Stimulated activated CD8-positive, alpha-beta memory T cell treated with anti-CD3 and anti-CD28 coated beads, Interleukin-4, amount 100 ng/mL, for 24 hours (primary cell): ENCODE data around the gene PSMD5.
"Not testable (repeated sequence)": the region's sequence is repeated elsewhere in the genome, so short reads cannot be mapped to it uniquely, and the experiment has no call there.

Experiments
- DNase-seq: peaks from one replicate; pipeline ENCODE4 v3.0.0-alpha.2; 2020; ENCODE audit warnings: low read depth

Gene PSMD5

DNA sequence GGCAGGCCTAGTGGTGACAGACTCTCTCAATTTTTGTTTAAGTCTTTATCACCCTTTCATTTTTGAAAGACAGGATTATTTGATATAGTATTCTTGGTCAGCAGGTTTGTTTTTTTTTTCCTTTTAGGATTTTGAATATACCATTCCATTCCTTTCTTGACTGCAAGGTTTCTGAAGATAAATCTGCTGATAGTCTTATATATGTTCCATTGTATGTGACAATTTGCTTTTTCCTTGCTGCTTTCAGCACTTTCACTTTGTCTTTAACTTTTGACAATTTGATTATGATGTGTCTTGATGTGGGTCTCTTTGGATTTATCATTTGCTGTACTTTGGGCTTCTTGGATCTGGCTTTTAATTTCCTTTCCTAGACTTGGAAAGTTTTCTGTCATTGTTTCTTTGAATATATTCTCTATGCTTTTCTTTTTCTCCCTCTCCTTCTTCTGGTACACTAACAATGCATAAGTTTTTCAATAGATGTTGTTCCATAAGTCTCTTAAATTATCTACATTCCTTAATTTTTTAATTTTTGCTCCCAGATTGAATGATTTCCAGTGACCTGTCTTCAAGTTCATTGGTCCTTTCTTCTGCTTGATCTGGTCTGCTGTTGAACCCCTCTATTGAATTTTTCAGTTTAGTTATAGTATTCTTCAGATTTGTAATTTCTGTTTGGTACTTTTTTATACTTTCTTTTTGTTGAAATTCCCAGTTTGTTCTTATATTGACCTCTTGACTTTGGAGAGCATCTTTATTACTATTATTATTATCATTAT, 34.9 kb downstream of the PSMD5 start:
- no peak for DNase-seq

DNA sequence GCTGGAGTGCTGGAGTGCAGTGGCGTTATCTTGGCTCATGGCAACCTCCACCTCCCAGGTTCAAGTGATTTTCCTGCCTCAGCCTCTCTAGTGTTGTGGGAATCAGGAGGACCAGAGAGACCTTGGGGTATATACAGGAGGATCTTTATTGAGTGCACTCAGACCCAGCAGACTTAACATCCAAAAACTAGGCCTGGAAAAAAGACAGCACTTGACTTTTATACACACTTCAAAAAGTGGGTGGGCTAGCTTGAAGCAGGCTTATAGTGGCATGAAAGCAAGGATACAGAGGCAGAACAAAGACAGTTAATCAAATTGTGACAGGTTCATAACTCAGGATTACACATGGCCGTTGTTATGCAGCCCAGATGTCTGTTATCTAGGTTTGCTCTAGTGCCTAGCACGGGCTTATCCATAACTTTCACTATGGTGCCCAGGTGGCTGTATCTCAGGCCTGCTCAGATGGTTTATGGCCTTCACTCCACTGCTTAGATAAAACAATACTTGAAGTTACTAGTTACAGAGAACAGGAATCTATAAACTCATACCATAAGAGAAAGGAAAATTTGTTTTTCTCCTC, 37.8 kb downstream of the PSMD5 start:
- DNase-seq, result not testable (repeated sequence)

- no peak for DNase-seq
Measured at GRCh38 chr9:120801441-120801840, 41.3 kb downstream of the PSMD5 start.

- peak; percentile 90 for DNase-seq
Measured at GRCh38 chr9:120792898-120793765, 49.6 kb downstream of the PSMD5 start, which contains the start of gene FBXW2. TSS of gene FBXW2 (minus strand) at chr9:120793416. CDS start at chr9:120788258, 5,158 bp downstream.

GRCh38 chr9:120791161-120791560, 51.6 kb downstream of the PSMD5 start:
- DNase-seq, result no peak

- no peak for DNase-seq
Measured at GRCh38 chr9:120787933-120788332, 54.8 kb downstream of the PSMD5 start.

DNA sequence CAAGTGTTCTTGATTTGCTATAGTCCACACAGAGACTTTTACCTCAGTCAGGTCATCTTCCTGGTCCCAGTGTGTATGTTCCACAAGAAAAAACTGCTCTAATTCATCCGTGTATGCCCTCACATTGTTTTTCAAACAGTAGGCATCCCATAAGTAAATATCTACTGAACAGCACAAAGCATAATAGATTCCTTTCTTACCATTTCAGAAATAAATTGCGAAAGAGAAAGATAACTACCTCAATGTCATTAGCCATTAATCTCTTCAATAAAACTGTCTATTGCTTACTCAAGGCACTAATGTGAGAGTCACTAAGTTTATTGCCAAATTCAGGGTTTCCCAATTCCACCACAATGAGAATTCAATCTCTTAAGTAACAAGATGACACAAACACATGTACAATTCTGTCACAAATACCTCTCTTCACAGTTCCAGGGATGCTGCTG, 59.1 kb downstream of the PSMD5 start:
- DNase-seq, result no peak

DNA sequence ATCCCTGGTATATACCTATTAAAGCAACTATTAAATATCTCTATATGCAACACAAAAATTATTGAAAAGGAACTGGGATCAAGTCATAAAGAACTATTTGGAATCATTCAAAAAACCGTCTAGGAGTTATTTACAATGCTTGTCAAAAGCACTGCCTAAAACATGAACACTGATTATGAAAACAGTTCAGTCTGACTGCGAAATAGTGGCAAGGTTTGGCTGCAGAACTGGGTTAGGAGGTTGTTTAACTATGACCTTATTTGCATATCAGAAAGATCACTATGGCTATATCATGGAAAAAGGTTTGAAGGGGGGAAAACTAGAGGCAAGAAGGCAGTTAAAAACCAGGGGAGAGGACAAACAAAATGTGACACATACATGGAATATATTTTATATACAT, 61.5 kb downstream of the PSMD5 start:
- no peak for DNase-seq

DNA sequence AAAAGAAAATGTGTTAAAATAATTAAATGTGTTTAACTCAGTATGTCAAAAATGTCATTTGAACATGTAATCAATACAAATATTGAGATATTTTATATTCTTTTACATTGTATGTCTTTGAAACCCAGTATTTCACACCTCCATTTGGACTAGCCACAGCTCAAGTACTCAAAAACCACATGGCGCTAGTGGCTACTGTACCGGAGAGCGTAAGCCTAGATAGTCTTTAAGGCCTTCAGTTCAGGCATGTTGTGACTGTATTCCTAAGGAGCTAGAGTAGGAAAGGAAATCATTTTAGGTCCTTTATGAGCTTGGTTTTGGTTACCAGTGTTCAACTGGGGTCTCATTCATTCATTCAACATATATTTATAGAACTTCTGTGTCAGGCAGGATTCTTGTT, 62.4 kb downstream of the PSMD5 start:
- no peak for DNase-seq

DNA sequence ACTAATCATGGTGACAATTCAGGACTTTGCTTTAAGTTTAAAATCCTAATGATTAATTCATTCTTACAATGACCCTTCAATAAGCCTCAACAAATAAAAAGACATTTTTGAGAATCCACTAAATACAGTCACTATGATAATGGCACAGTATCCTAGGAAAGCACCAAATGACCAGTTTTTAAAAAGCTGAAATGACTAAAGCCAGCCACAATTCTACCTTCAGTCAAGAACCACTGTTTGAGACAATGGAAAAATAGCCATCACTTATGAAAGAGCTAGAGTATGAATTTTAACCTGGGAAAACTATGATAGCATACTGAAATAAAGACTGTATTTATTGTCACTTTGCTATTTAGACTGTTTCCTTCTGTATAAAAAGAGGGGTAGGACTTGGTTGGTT, 63.5 kb downstream of the PSMD5 start:
- no peak for DNase-seq

GRCh38 chr9:120778758-120779157, 64.0 kb downstream of the PSMD5 start:
- DNase-seq, result no peak

GRCh38 chr9:120777229-120777628, 65.5 kb downstream of the PSMD5 start:
- DNase-seq, result no peak

DNA sequence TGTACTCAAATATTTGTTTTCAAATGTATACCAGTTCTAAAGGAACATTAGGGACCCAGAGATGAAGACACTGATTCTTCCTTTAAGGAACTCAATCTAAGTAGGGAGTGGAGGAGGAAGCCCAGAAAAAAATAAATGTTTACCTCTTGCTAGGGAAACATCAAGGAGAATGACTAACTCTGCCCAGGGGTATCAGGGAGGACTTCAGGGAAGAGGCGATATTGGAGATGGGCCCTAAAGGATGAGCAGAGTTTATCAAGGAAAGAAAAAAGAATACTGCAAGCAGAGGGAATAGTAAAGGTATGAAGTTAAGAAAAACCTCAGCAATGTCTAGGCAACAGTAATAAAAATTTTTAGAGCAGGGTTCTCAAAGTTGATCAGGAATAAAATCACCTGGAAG, 65.9 kb downstream of the PSMD5 start:
- DNase-seq, result no peak

DNA sequence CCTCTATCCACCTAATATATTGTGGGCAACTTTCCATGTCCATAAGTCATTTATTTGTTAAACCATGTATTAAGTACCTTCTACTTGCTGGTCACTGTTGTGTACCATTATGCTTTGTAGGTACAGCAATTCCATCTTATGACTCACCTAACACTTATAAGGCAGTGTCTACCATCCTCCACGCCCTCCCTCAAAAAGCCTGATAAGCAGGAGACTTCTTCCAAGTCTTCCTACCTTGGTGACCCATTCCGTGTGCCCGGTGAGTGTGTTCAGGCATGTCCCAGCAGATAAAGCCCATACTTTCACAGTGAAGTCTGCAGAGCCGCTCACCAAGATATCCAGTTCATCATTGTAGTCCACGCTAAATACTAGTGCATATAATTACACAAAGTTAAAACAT, 66.9 kb downstream of the PSMD5 start:
- no peak for DNase-seq

DNA sequence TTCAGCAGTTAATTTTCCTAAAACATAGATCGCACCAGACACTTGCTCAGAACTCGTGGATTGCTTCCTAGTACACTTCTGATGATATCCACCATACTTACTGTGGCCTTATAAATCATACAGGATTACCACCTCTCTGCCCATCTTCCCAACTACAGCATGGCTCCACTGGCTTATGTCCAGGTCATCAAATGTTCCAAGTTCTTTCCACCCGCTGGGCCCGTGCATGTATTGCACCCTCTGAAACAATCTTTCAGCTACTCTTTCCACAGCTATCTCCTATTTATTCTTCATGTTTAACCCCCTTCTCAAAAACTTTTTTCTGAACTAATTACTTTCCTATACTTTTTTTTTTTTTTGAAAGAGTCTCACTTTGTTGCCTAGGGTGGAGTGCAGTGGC, 68.0 kb downstream of the PSMD5 start:
- no peak for DNase-seq

GRCh38 chr9:120773256-120773655, 69.5 kb downstream of the PSMD5 start:
- no peak for DNase-seq

DNA sequence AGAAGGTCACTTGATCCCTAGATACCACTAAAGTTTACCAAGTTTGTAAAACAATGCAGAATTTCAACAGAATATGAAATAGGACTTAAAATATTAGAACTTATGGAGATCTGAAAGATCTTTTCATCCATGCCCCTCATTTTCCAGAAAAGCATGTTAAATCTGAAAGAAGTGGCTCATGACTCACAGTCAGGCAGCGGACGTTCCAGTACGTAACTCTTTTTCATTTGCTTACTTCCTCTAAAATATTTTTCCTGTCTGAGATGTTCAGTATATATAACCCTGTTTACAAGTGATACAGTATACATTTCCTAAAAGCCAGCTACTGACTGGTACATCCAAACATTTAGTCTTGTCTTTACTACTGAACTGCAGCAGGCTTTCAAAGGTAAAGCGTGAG, 71.8 kb downstream of the PSMD5 start:
- DNase-seq, result no peak

GRCh38 chr9:120768886-120769285, 73.8 kb downstream of the PSMD5 start:
- no peak for DNase-seq

GRCh38 chr9:120768247-120768646, 74.5 kb downstream of the PSMD5 start:
- DNase-seq, result no peak

DNA sequence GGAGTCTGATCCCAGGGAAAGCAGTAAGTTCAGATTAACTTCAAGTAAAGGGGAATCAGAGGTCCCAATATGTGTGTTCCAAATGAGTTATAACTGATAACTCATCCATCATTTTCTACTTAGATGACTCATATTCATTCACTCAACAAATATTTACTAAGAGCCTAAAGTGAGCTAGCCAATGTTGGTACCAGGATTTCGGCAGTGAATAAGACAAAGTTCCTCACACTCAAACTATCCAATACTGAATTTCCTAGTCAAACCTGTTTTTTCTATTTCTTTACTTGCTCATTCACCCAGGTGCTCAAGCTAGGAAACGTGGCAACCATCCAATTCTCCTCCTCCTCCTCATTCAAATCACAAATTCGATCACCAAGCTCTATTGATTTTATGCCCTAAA, 75.3 kb downstream of the PSMD5 start:
- no peak for DNase-seq
